ENCODE data around the gene SEMA5A.

- TF ChIP-seq CTCF (IDR thresholded peaks at IDR 0.05) (no peak), POLR2A (IDR thresholded peaks at IDR 0.05) (no peak)
These were observed 198.8 kb downstream of the SEMA5A start for GRCh38 chr5:9347032-9347431.
